Astrocyte of the cerebellum (primary cell): ENCODE data around the gene SLC35D3.
A peak's percentile ranks its signal among the peaks of the same experiment; 100 is the strongest.

Experiments used
- DNase-seq: peaks from one replicate; pipeline ENCODE4 v3.0.0-alpha.2; 2011; ENCODE audit warnings: low read depth
- H3K4me3 ChIP-seq: 2 replicates; pipeline ENCODE4 v1.5.1; 2011; ENCODE audit warnings: mild to moderate bottlenecking, low read depth, low read length, moderate library complexity
- in situ Hi-C: cut with HindIII; loops from 2 replicates; pipeline ENCODE4 v1.10.0; 2017; ENCODE audit warnings: low sequenced_read_pairs
- TF ChIP-seq, protein P1 (sequence below): IDR thresholded peaks from 2 replicates; pipeline ENCODE4 v1.5.1; 2012; ENCODE audit warnings: low read length, low read depth, moderate library complexity, mild to moderate bottlenecking; ENCODE audit errors: missing control alignments

Gene SLC35D3

DNA sequence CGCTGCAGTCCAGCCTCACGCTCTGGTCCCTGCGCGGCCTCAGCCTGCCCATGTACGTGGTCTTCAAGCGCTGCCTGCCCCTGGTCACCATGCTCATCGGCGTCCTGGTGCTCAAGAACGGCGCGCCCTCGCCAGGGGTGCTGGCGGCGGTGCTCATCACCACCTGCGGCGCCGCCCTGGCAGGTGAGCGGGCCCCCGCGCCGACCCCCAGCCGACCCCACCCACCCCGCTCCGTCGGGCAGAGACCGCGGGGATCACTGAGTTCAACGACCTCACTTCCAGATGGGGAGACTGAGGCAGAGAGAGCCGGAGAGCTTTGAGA lies 545 bp downstream of the SLC35D3 start:
- TF ChIP-seq, protein P1, sequence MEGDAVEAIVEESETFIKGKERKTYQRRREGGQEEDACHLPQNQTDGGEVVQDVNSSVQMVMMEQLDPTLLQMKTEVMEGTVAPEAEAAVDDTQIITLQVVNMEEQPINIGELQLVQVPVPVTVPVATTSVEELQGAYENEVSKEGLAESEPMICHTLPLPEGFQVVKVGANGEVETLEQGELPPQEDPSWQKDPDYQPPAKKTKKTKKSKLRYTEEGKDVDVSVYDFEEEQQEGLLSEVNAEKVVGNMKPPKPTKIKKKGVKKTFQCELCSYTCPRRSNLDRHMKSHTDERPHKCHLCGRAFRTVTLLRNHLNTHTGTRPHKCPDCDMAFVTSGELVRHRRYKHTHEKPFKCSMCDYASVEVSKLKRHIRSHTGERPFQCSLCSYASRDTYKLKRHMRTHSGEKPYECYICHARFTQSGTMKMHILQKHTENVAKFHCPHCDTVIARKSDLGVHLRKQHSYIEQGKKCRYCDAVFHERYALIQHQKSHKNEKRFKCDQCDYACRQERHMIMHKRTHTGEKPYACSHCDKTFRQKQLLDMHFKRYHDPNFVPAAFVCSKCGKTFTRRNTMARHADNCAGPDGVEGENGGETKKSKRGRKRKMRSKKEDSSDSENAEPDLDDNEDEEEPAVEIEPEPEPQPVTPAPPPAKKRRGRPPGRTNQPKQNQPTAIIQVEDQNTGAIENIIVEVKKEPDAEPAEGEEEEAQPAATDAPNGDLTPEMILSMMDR = no peak
- H3K4me3 ChIP-seq = peak overlapping the region; percentile 47
- no peak for DNase-seq
- in situ Hi-C loops = no loop called here

- no peak for DNase-seq
- TF ChIP-seq, protein P1 = no peak
- H3K4me3 ChIP-seq = no peak overlapping the region
- in situ Hi-C loops = no loop called here
These were observed 1.2 kb downstream of the SLC35D3 start for GRCh38 chr6:136923116-136923953.

- in situ Hi-C loops = no loop called here
- DNase-seq = no peak
- H3K4me3 ChIP-seq = no peak overlapping the region
- TF ChIP-seq, protein P1 = no peak
These were observed 2.0 kb downstream of the SLC35D3 start for GRCh38 chr6:136923954-136924673.

DNA sequence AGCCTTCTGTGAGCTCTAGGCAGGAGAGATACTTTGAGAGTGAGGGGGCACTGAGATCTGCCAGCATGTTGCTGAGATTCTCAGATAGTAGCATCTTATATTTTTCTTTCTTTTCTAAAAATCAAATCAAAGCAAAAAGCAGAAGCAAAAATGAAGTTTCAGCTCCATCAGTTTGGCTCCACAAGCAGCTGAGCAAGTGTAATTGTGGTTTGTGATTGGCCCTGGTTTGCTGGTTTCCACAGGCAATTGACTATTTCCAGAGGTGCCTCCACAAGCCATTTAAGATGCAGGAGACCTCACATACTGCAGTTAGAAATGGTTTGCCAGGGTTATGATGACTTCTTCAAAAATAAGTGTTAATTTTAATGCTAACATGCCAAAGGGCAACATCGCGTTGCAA lies 4.3 kb downstream of the SLC35D3 start:
- TF ChIP-seq, protein P1 = no peak
- in situ Hi-C loops = no loop called here
- no peak overlapping the region for H3K4me3 ChIP-seq
- no peak for DNase-seq

DNA sequence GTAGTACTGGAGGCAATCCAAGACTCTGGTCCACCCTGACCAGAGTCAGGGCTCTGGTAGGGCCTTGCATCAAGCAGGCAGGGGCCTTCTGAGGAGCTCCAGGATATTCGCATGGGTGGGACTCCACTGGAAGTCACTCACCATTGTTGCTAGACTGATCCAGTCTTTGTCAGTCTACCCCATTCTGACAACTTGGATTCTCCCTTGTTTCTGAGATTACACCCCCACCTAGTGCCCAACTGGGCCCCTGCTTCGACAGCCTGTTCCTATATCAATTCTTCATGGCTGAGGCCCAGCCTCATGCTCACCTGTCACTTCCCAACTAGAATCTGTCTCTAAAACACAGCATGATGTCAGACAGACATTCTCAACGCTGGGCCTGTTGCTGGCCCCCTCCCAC lies 5.2 kb downstream of the SLC35D3 start:
- in situ Hi-C loops = no loop called here
- TF ChIP-seq, protein P1 = peak; percentile 33
- no peak for DNase-seq
- no peak overlapping the region for H3K4me3 ChIP-seq

DNA sequence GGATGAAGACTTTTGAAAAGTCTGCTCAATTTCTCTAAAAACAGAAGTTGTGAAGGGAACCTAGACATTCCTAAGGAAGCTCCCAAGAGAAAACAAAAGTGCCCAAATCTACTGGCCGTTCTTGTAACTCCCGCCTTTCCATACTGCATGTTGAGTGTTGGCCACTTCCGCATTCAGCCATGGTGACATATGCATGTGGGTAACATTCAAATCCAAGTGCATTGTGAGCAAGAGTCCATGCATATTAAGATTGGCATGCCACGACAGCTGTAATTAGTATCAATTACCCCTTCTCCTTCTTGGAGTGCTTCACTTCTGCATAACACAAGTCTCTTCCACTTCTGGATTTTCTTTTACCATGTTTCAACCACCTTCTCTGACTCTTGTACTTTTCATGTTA lies 8.4 kb downstream of the SLC35D3 start:
- TF ChIP-seq, protein P1 = no peak
- H3K4me3 ChIP-seq = no peak overlapping the region
- in situ Hi-C loops = no loop called here
- DNase-seq = no peak
